PC-3 (cell line): ENCODE measurements around the gene UBAC2. TPM values are rescaled to one million over a fixed set of nuclear protein-coding genes. Genes with fewer than 3 reads are reported as not detected.
A peak's percentile ranks its signal among the peaks of the same experiment; 100 is the strongest.

Experiments
- ATAC-seq: fragments of 200-7000 bp; cut with Tn5 transposase; 2 replicates; pipeline ENCODE4 v1.9.1; 2020; ENCODE audit warnings: mild to moderate bottlenecking, moderate library complexity
- BruUV-seq: library from RNA; stranded (reverse); fragments of 400-500 nt; replicated peaks from 2 replicates; lab custom pipeline; 2021; lab: Mats Ljungman, UMichigan
- CTCF ChIA-PET: fragments of 300-600 bp; sonication (Branson Sonifier 250); formaldehyde crosslinking; loops from one replicate; lab custom pipeline; 2022; ENCODE audit warnings: antibody characterized with exemption; lab: Charles Lee
- POLR2A ChIA-PET: fragments of 300-600 bp; sonication (Branson Sonifier 250); formaldehyde crosslinking; loops from one replicate; lab custom pipeline; 2022; ENCODE audit warnings: antibody characterized with exemption; ENCODE audit not compliant: unreplicated experiment; lab: Charles Lee
- DNase-seq: peaks from one replicate; pipeline ENCODE4 v3.0.0-alpha.2; 2015
- H2AFZ ChIP-seq: fragments of 300-600 bp; sonication (generic); 2 replicates; pipeline ENCODE4 v1.6.0; 2016; ENCODE audit warnings: antibody characterized with exemption, low read length
- H3F3A ChIP-seq: fragments of 300-600 bp; sonication (generic); one replicate; pipeline ENCODE4 v1.6.0; 2017; ENCODE audit warnings: antibody characterized with exemption, low read length, control low read depth, mild to moderate bottlenecking; ENCODE audit not compliant: unreplicated experiment
- H3K27ac ChIP-seq: fragments of 300-600 bp; sonication (generic); 2 replicates; pipeline ENCODE4 v1.5.1; 2016; ENCODE audit warnings: mild to moderate bottlenecking, low read length
- H3K27me3 ChIP-seq: fragments of 300-600 bp; sonication (generic); 2 replicates; pipeline ENCODE4 v1.6.1; 2016; ENCODE audit warnings: low read length, mixed read lengths
- H3K36me3 ChIP-seq: fragments of 300-600 bp; sonication (generic); 2 replicates; pipeline ENCODE4 v1.6.1; 2016; ENCODE audit warnings: low read depth, mixed run types, low read length, mixed read lengths
- H3K4me1 ChIP-seq: fragments of 300-600 bp; sonication (generic); 2 replicates; pipeline ENCODE4 v1.5.1; 2016; ENCODE audit warnings: low read length; ENCODE audit not compliant: insufficient read depth
- H3K4me2 ChIP-seq: fragments of 300-600 bp; sonication (generic); 2 replicates; pipeline ENCODE4 v1.6.0; 2016; ENCODE audit warnings: low read length
- H3K4me3 ChIP-seq: fragments of 300-600 bp; sonication (generic); 2 replicates; pipeline ENCODE4 v1.5.1; 2016; ENCODE audit warnings: mild to moderate bottlenecking, low read length, mixed read lengths
- H3K79me2 ChIP-seq: fragments of 300-600 bp; sonication (generic); 2 replicates; pipeline ENCODE4 v1.6.1; 2017; ENCODE audit warnings: low read length, mixed read lengths
- H3K9ac ChIP-seq: fragments of 300-600 bp; sonication (generic); 2 replicates; pipeline ENCODE4 v1.6.0; 2016; ENCODE audit warnings: mild to moderate bottlenecking, low read length
- H3K9me2 ChIP-seq: fragments of 300-600 bp; sonication (generic); replicated peaks from 2 replicates; pipeline ENCODE4 v1.6.1; 2016; ENCODE audit warnings: mixed run types, low read length, mixed read lengths
- H3K9me3 ChIP-seq: fragments of 300-600 bp; sonication (generic); 2 replicates; pipeline ENCODE4 v1.6.1; 2016; ENCODE audit warnings: low read length, mixed read lengths
- H4K20me1 ChIP-seq: fragments of 300-600 bp; sonication (generic); 2 replicates; pipeline ENCODE4 v1.6.1; 2016; ENCODE audit warnings: low read length, mixed read lengths
- CTCF ChIP-seq: fragments of 300-600 bp; sonication (generic); conservative IDR thresholded peaks from 2 replicates; pipeline ENCODE4 v1.5.1; 2017; ENCODE audit warnings: antibody characterized with exemption, low read depth, mild to moderate bottlenecking, low read length
- EZH2 ChIP-seq: fragments of 300-600 bp; sonication (generic); IDR thresholded peaks from one replicate; pipeline ENCODE4 v1.6.1; 2017; ENCODE audit warnings: antibody characterized with exemption, mild to moderate bottlenecking, low read length; ENCODE audit not compliant: unreplicated experiment
- EZH2phosphoT487 ChIP-seq: fragments of 300-600 bp; sonication (generic); IDR thresholded peaks from 2 replicates; pipeline ENCODE4 v1.6.1; 2018; ENCODE audit warnings: mild to moderate bottlenecking, antibody characterized with exemption, low read length, borderline replicate concordance
- intact Hi-C: fragments of 100-400 bp; cut with micrococcal nuclease; formaldehyde crosslinking; loops from 2 replicates; pipeline ENCODE4 v1.9.0; 2023
- total RNA-seq: library from RNA; depleted of rRNA; stranded (reverse); fragments of >200 nt; gene quantifications from 2 replicates; pipeline ENCODE4 v1.2.3, GENCODE V29; 2014

The UBAC2 gene
- total RNA-seq, 1 experiment from 2014 or later, result 34.5 TPM

DNA sequence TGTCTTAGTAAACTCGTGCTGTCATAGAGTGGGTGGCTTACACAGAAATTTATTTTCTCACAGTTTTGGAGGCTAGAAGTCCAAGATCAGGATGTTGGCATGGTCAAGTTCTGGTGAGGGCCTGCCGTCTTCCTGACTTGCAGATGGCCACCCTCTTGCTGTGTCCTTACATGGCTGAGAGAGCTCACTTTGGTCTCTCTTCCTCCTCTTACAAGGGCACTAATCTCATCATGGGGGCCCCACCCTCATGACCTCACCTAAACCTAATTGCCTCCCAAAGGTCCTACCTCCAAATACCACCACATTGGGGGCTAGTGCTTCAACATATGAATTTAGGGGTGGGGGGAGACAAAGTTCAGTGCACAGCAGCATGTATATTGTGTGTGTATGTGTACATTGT, 71.8 kb downstream of the UBAC2 start:
- H3K4me1 ChIP-seq, result no peaks in the 10 kb centered on the region
- H3K4me2 ChIP-seq, result no peak overlapping the region
- intact Hi-C loops, result no loop called here
- POLR2A ChIA-PET, result no interaction called here
- H3F3A ChIP-seq, result no peaks in the 10 kb centered on the region
- no peak for TF ChIP-seq EZH2phosphoT487
- no peak overlapping the region for H2AFZ ChIP-seq
- H3K9me3 ChIP-seq, result no peaks in the 10 kb centered on the region
- H3K27ac ChIP-seq, result no peak overlapping the region
- ATAC-seq, result no peak
- no peak overlapping the region for H3K4me3 ChIP-seq
- CTCF ChIA-PET, result no interaction called here
- no peaks in the 10 kb centered on the region for H4K20me1 ChIP-seq
- no TSS peak for BruUV-seq
- no peaks in the 10 kb centered on the region for H3K9me2 ChIP-seq
- H3K9ac ChIP-seq, result no peak overlapping the region
- H3K36me3 ChIP-seq, result no peaks in the 10 kb centered on the region
- no peak for DNase-seq
- no peaks in the 10 kb centered on the region for H3K79me2 ChIP-seq
- H3K27me3 ChIP-seq, result no peaks in the 10 kb centered on the region

GRCh38 chr13:99273128-99273527, 72.5 kb downstream of the UBAC2 start:
- no peaks in the 10 kb centered on the region for H4K20me1 ChIP-seq
- BruUV-seq, result no TSS peak
- H3K9me3 ChIP-seq, result no peaks in the 10 kb centered on the region
- POLR2A ChIA-PET, result no interaction called here
- DNase-seq (no peak), ATAC-seq (no peak)
- H3K79me2 ChIP-seq, result no peaks in the 10 kb centered on the region
- H3K27me3 ChIP-seq, result no peaks in the 10 kb centered on the region
- no peaks in the 10 kb centered on the region for H3F3A ChIP-seq
- H3K4me3 ChIP-seq, result no peak overlapping the region
- H3K9me2 ChIP-seq, result no peaks in the 10 kb centered on the region
- no peak overlapping the region for H3K27ac ChIP-seq
- no peak overlapping the region for H3K4me2 ChIP-seq
- CTCF ChIA-PET, result no interaction called here
- intact Hi-C loops, result no loop called here
- no peaks in the 10 kb centered on the region for H3K4me1 ChIP-seq
- H2AFZ ChIP-seq, result no peak overlapping the region
- H3K9ac ChIP-seq, result no peak overlapping the region
- TF ChIP-seq CTCF, result no peak
- no peak for TF ChIP-seq EZH2
- TF ChIP-seq EZH2phosphoT487, result no peak
- no peaks in the 10 kb centered on the region for H3K36me3 ChIP-seq

GRCh38 chr13:99275093-99275469, 74.4 kb downstream of the UBAC2 start:
- H3K4me3 ChIP-seq, result no peak overlapping the region

More at GRCh38 chr13:99275093-99275469, 74.4 kb downstream of the UBAC2 start:
- CTCF ChIA-PET, result no interaction called here
- no peaks in the 10 kb centered on the region for H3K9me2 ChIP-seq
- H3K36me3 ChIP-seq, result no peaks in the 10 kb centered on the region
- H3K9me3 ChIP-seq, result no peaks in the 10 kb centered on the region
- H3K9ac ChIP-seq, result no peak overlapping the region
- H2AFZ ChIP-seq, result no peak overlapping the region
- ATAC-seq (peak; percentile 37), DNase-seq (peak; percentile 39)
- H3K27me3 ChIP-seq, result no peaks in the 10 kb centered on the region
- no peaks in the 10 kb centered on the region for H3F3A ChIP-seq
- no peak overlapping the region for H3K27ac ChIP-seq
- H4K20me1 ChIP-seq, result no peaks in the 10 kb centered on the region
- no peak for TF ChIP-seq CTCF
- TF ChIP-seq EZH2, result no peak
- TF ChIP-seq EZH2phosphoT487, result no peak
- H3K79me2 ChIP-seq, result no peaks in the 10 kb centered on the region
- BruUV-seq, result no TSS peak
- H3K4me1 ChIP-seq, result no peaks in the 10 kb centered on the region
- H3K4me2 ChIP-seq, result no peak overlapping the region
- POLR2A ChIA-PET, result no interaction called here
- intact Hi-C loops, result no loop called here
